ENCODE data around the gene CTAGE15. TPM values are rescaled to one million over a fixed set of nuclear protein-coding genes. Genes with fewer than 3 reads are reported as not detected.
"Not testable (repeated sequence)": the region's sequence is repeated elsewhere in the genome, so short reads cannot be mapped to it uniquely, and the experiment has no call there.

The CTAGE15 gene
- polyA plus RNA-seq, 3 donors = 0.03 to 0.17 TPM; not detected in 1

DNA sequence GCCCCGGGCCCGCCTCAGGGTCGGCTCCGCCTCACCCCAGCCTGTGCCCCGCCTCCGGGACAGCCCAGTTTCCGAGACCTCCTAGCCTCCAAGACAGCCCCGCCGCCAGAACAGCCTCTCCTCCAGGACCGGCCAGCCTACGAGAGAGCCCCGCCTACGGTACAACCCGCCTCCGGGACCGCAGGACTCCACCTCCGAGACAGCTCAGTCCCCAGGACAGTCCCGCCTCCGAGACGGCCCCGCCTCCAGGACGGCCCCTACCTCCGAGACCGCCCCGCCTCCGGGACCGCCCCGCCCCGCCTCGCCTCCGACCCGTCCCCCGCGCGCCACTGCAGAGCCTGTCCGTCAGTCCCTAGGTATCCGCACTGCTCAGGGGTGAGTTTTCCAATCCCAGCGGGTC is 49.0 kb downstream of the CTAGE15 start, which contains the start of gene TCAF2:
Gene TCAF2, plus strand, starts transcription at position 329 of the 400 bp plus-strand sequence.
- H3K27ac ChIP-seq (ENCODE audit: low read depth, low read length) = not testable (repeated sequence)
- 0 to 1% methylated on average over 6 to 13 of the region's 38 CpGs; no CpG with 5 or more reads in 1 of the 3 donors for WGBS, 3 donors

DNA sequence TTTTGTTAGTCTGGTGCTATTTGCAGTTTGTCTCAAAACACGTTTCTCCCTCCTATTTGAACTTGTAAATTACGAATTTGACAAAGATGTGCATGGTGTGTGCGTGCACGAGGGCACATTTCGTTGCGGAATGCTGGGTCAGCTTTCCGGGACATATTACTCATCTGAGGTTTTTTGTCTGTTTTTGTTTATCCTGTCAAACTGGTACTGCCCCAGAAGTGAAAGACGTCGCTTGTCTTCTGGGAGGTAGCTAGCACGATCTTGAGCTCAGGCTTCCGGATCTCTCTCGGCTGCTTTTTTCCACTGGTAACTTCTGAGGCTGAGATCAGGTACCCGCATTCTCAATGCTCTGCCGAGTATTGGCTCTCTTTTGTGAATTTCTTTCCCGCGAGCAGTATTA is 49.6 kb downstream of the CTAGE15 start:
- not testable (repeated sequence) for H3K27ac ChIP-seq (ENCODE audit: low read depth, low read length)
- no CpG with 5 or more reads among the region's 16 CpGs for WGBS, 3 donors

- H3K27ac ChIP-seq (ENCODE audit: low read depth, low read length) = not testable (repeated sequence)
- WGBS, 3 donors = no CpG with 5 or more reads among the region's 17 CpGs
These were observed 50.5 kb downstream of the CTAGE15 start for GRCh38 chr7:143622130-143622529.

Other genes starting within 250 kb of the CTAGE15 start
- gene FAM131B, start 209.1 kb upstream of the CTAGE15 start, polyA plus RNA-seq = 1 to 10 TPM in 1 of 3 donors, under 1 TPM in 2; 0.09 to 1.2 (median 0.37) TPM
- gene ZYX, start 190.5 kb upstream of the CTAGE15 start, polyA plus RNA-seq = 100 to 1,000 TPM in 2 of 3 donors, 10 to 100 TPM in 1; 40.6 to 234 (median 200) TPM
- gene EPHA1, start 162.9 kb upstream of the CTAGE15 start, polyA plus RNA-seq = 1 to 10 TPM in 1 of 3 donors, under 1 TPM in 1, not detected in 1; 0.89 to 4.9 TPM
- gene TAS2R60, start 128.3 kb upstream of the CTAGE15 start, polyA plus RNA-seq = not detected
- gene TAS2R41, start 93.9 kb upstream of the CTAGE15 start, polyA plus RNA-seq = not detected
- 1 to 10 TPM in 2 of 3 donors, under 1 TPM in 1; 0.94 to 1.2 (median 1.0) TPM for gene TCAF2, start 49.2 kb downstream of the CTAGE15 start, polyA plus RNA-seq
- gene CTAGE6, start 185.9 kb downstream of the CTAGE15 start, polyA plus RNA-seq = under 1 TPM in 1 of 3 donors, not detected in 2; 0.03 TPM